Hematopoietic multipotent progenitor cell (in vitro differentiated cells): ENCODE measurements around the gene CEP85L. TPM values are rescaled to one million over a fixed set of nuclear protein-coding genes. Genes with fewer than 3 reads are reported as not detected.
A peak's percentile ranks its signal among the peaks of the same experiment; 100 is the strongest.

Experiments used
- DNase-seq, 3 donors: peaks; one replicate each; pipeline ENCODE4 v3.0.0-alpha.2; 2011 to 2015; ENCODE audit warnings: low read depth in 2 of 3, low spot score in 2 of 3
- total RNA-seq: library from RNA; depleted of rRNA; stranded (reverse); fragments of >200 nt; gene quantifications from one replicate; pipeline ENCODE4 v1.2.3, GENCODE V29; 2012

Gene CEP85L
- total RNA-seq, 1 donor = 15.3 TPM

DNA sequence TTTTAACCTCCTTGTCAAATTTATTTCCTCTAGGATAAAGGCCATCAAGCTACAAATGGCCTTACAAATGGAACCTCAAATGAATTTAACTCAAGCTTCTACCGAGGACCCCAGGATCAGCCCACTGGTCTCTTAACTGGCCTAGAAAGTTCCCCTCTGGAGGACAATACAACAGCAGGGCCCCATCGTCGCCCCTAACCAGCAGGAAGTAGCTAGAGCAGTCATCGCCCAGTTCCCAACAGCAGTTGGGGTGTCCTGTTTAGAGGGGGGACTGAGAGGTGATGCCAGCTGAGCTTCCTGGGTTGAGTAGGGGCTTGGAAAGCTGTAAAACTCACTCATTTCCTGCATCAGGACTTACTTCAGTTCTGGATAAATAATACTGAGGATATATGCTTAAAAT, 25.6 kb downstream of the CEP85L start:
- peak in 1 of 3 donors; percentile 32 for DNase-seq

DNA sequence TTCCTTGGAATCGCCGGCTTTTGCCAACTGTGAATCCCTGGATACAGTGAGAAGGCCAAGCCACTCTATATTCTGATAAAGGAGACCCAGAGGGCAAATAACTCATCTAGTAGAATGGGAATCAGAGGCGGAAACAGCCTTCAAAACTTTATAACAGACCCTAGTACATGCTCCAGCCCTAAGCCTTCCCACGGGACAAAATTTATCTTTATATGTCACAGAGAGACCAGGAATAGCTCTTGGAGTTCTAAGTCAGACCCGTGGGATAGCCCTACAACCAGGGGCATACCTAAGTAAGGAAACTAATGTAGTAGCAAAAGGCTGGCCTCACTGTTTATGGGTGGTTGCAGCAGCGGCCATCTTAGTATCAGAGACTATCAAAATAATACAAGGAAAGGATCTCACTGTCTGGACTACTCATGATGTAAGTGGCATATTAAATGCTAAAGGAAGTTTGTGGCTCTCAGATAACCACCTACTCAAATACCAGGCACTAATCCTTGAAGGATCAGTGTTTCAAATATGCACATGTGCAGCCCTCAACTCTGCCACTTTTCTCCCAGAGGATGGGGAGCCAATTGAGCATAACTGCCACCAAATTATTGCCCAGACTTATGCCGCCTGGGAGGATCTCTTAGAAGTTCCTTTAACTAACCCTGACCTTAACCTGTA, 29.5 kb downstream of the CEP85L start:
- no peak for DNase-seq

DNA sequence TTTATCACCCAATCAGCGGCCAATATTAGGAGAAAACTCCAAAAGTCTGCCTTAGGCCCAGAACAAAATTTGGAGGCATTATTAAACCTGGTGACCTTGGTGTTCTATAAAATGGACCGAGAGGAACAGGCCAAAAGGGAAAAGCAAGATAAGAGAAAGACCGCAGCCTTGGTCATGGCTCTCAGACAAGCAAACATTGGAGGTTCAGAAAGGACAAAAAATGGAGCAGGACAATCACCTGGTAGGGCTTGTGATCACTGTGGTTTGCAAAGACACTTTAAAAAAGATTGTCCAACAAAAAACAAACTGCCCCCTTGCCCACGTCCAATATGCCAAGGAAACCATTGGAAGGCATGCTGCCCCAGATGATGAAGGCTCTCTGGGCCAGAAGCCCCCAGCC, 31.2 kb downstream of the CEP85L start:
- DNase-seq = no peak

DNA sequence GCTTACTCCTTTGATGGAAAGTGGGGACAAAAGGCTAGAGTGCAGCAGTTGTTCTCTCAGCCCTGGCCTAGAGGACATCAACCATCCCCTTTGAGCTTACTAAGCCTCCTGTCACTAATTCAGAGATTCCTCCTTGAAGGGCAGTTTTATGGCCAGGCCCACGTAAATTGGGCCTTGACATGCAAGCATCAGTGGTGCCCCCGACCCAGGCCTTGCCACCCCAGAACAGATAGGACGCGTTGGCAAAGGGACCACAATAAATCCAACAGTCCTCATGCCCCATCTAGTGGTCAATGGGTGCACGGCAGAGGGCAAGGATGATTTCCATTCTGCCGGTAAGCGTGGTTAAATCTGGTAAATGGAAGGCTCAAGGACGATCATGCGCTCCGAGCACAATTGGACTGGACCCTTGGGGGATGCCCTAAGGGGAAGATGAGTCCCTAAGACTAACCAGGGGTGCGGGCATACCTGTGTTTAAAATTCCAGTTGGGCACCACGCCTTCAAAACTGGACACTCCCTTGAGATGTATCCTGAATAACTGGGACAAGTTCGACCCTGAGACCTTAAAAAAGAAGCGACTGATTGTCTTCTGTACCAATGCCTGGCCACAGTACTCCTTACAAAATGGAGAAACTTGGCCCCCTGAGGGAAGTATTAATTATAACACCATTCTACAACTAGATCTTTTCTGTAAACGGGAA, 32.6 kb downstream of the CEP85L start:
- peak; percentile 36 to 73 (median 41) for DNase-seq

GRCh38 chr6:118617417-118617816, 34.0 kb downstream of the CEP85L start:
- DNase-seq = no peak

- DNase-seq = no peak
Observed at GRCh38 chr6:118611334-118611733, 40.1 kb downstream of the CEP85L start.

DNA sequence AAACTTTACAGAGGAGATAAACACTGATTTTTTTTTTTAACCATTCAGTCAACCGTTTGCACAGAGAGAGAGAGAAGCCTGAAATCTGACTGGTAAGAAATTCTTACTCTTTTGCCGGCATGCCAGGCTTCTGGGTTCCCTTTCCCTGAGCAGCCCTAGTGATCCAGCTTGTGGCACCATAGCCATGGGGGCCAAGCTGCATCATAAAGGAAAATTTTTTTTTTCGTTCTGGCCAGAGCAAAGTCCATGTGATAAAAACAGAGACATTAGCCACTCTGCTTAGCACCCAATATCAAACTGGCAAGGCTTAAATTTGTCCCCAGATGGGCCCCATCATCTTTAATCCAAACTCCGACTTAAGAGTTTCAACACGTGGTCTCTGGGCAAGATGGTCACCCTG, 44.5 kb downstream of the CEP85L start:
- no peak for DNase-seq

DNA sequence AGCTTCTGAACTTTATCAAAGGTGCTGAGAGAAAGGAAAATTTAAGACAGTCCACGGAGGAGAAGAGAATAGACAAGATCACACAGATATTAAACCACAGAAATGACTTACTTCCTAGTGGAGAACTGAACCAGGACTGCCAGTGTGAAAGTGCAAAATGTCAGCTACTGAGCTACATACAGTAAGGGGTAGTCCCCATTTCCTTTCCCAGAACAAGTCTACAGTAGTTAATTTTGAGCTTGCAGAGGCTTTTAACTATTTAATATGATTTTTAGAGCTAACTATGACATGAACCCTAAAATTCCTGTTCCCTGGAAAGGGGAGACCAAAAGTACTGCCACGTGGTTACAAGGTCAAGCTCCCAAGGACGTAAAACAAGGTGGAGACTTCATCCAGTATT, 45.1 kb downstream of the CEP85L start:
- no peak for DNase-seq

DNA sequence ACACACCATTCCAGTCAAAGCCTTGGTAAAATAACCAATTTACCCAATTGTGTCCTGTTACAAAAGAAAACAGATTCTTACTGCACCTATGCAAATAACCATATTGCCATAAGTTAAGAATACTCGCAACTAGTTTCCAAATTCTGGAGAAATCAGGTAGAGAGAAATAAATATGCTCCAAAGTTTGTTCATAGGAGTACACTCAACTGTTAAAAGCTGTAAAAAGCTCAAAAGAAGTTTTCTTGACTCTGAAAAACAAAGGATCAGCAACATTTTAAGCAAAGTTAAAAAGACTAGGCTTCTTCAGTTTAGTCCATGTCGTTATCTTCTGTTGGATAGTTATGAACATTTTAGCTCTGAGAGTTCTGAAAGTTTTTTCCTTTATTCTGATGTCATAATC, 48.0 kb downstream of the CEP85L start:
- DNase-seq = no peak

DNA sequence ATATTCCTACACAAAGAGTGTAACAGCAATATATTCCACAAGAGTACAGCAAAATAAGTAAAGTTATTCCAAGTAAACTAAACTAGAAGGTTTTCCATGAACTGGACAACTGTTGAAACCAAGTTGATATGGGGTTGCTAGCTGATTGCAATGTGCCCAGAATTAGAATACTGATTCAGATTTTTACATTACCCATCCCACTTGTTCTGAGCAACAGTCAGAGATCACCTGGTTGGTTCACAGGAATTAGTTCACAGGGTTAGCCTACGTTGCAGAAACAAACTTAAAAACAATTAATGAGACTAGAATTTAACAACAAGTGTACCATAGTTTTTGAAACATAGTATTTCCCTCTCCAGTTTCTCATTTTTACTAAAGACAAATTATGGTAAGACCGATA, 49.1 kb downstream of the CEP85L start:
- no peak for DNase-seq

DNA sequence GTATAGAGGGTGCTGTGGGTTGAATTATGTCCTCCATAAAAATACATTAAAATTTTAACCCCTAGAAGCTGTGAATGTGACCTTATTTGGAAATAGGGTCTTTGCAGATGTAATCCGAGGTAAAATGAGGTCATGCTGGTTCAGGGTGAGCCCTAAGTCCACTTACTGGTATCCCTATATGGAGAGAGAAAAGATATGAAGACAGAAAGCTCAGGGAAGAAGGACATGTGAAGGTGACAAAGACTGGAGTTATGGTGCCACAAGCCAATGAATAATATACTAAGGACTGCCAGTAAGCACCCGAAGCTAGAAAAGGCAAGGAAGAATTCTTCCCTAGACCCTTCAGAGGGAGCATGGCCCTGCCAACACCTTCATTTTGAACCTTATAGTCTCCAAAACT, 53.1 kb downstream of the CEP85L start:
- DNase-seq = no peak

DNA sequence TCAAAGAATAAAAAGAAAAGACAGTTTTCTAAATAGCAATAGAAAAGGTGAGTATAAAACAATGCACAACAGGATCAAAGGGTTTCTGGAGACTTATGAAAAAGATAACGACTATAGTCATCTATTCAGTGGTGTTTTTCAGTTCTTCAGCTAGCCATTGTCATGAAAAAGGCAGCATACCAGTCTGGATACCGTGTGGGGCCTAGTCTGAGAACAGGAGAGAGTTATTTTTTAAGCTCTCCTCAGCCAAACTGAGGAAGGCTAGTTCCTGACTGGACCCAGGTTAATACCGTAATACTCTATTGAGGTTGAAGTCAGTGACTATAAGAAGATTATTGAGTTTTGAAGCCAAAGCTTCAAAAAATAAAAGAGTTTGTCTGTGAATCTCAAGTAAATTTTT, 53.8 kb downstream of the CEP85L start:
- no peak for DNase-seq

GRCh38 chr6:118596774-118597320, 54.5 kb downstream of the CEP85L start:
- DNase-seq = no peak

GRCh38 chr6:118594877-118595276, 56.5 kb downstream of the CEP85L start:
- no peak for DNase-seq

DNA sequence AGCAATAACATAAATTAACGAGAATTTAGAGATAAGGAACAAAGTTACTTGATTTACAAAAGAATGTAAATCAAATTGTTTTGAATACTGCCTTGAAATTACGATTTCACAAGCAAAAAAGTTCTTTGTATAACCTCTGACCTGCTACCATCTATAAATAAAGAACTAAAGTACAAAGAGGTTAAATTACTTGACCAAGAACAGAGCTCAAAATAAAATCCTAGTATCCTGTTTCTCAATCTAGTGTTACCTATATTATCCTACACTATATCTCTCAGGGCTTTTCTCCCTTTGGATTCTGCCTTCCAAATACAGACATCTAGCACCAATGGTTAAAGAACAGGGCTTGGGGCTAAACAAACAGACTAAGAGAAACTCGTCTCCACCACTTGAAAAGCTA, 59.5 kb downstream of the CEP85L start:
- no peak for DNase-seq

DNA sequence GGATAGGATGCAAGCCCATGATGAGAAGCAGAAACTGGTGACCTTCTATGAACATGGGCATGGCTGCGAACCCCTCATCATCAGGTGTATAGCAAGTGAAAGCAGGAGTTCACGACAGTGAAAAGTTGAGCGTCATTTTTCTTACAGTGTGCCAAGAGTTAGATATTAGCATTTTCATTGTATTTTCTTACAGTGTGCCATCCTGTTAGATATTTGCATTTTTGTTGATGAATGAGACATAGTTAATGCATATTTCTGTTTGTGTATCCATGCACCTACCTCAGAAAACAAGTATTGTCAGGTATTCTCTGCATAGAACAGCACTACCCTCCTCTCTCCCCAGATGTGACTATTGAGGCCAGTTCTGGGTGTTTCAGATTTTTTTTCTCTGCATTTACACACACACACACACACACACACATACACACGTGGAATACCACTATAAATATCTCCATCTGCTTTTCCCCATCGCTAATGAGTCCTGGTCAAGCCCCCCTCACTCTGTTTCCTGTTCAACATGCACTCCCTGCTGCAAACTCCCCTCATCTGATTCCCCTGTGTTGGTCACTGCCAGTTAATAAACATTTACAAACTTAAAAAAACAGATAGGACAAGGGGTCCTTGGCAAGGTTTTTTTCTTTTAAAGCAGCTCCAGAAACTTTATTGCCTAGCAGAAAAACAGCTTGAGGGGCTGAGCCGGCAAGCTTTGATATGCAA, 61.6 kb downstream of the CEP85L start:
- no peak for DNase-seq

GRCh38 chr6:118589186-118589585, 62.2 kb downstream of the CEP85L start:
- no peak for DNase-seq

GRCh38 chr6:118588626-118589025, 62.8 kb downstream of the CEP85L start:
- DNase-seq = no peak

- DNase-seq = no peak
Observed at GRCh38 chr6:118586746-118587485, 64.5 kb downstream of the CEP85L start.

GRCh38 chr6:118584911-118585310, 66.5 kb downstream of the CEP85L start:
- no peak for DNase-seq

DNA sequence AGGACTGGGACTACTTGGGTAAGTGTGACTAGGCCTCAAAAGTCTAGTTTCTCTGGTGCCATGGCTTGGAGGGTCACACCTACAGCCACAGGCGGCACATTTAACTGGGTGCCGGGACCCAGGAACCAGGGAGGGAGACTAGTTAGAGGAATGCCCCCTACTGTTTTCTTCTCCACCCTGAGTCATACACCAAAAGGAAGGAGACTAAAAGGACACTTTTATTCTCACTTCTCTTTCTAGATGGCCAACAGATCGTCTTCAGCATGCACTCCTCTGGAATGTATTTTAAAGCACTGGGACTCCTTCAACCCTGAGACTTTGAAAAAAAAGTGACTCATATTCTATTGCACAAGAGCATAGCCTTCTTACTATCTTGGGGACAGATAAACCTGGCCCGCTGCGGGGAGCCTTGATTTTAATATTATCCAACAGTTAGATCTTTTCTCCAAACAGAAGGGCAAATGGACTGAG, 69.9 kb downstream of the CEP85L start:
- no peak for DNase-seq
